GM18526 (cell line): Measurements from ENCODE around the gene ADCY7.

Experiments
- POLR2A ChIP-seq: IDR thresholded peaks from 3 replicates; pipeline ENCODE4 v1.6.1; 2011; ENCODE audit not compliant: insufficient read length; ENCODE audit errors: extremely low read depth

The ADCY7 gene

GRCh38 chr16:50259334-50260205, 6.8 kb upstream of the ADCY7 start:
- TF ChIP-seq POLR2A, result no peak

- no peak for TF ChIP-seq POLR2A
Measured at GRCh38 chr16:50260206-50261159, 5.9 kb upstream of the ADCY7 start.

GRCh38 chr16:50261160-50261706, 5.1 kb upstream of the ADCY7 start:
- TF ChIP-seq POLR2A, result no peak

- TF ChIP-seq POLR2A, result no peak
Measured at GRCh38 chr16:50261707-50262235, 4.6 kb upstream of the ADCY7 start.

- no peak for TF ChIP-seq POLR2A
Measured at GRCh38 chr16:50263060-50263909, 3.1 kb upstream of the ADCY7 start.

- TF ChIP-seq POLR2A, result no peak
Measured at GRCh38 chr16:50263940-50264929, 2.1 kb upstream of the ADCY7 start.

GRCh38 chr16:50265260-50265659, 1.1 kb upstream of the ADCY7 start:
- no peak for TF ChIP-seq POLR2A

- no peak for TF ChIP-seq POLR2A
Measured at GRCh38 chr16:50265716-50266336, 525 bp upstream of the ADCY7 start.

- no peak for TF ChIP-seq POLR2A
Measured at GRCh38 chr16:50267151-50267631, 840 bp downstream of the ADCY7 start.

GRCh38 chr16:50267651-50268050, 1.3 kb downstream of the ADCY7 start:
- TF ChIP-seq POLR2A, result no peak

- no peak for TF ChIP-seq POLR2A
Measured at GRCh38 chr16:50268352-50268751, 2.0 kb downstream of the ADCY7 start.

GRCh38 chr16:50269061-50269705, 2.8 kb downstream of the ADCY7 start:
- TF ChIP-seq POLR2A, result no peak

GRCh38 chr16:50269769-50270509, 3.6 kb downstream of the ADCY7 start:
- no peak for TF ChIP-seq POLR2A
